WTC11 (cell line): Measurements from ENCODE around the gene C1QTNF1. TPM values are rescaled to one million over a fixed set of nuclear protein-coding genes. Genes with fewer than 3 reads are reported as not detected.

Source experiments
- ATAC-seq: fragments of 200-7000 bp; cut with Tn5 transposase; 2 replicates; pipeline ENCODE4 v1.10.0; 2021; ENCODE audit warnings: mild to moderate bottlenecking, moderate library complexity
- CTCF ChIA-PET: fragments of 300-600 bp; sonication (Branson Sonifier 250); formaldehyde crosslinking; loops from one replicate; lab custom pipeline; 2021; ENCODE audit warnings: antibody characterized with exemption; lab: Charles Lee
- POLR2A ChIA-PET: fragments of 350-600 bp; sonication (Branson Sonifier 250); formaldehyde crosslinking; loops from one replicate; lab custom pipeline; 2021; ENCODE audit warnings: antibody characterized with exemption; lab: Charles Lee
- DNase-seq: peaks from one replicate; pipeline ENCODE4 v3.0.0; 2021; ENCODE audit warnings: low spot score
- H3K27ac Mint-ChIP-seq: 2 replicates; pipeline ENCODE4 v1.8.0; 2021; ENCODE audit warnings: mixed read lengths
- H3K27me3 Mint-ChIP-seq: 2 replicates; pipeline ENCODE4 v1.8.0; 2021; ENCODE audit warnings: low read depth, mild to moderate bottlenecking, moderate library complexity, mixed read lengths
- H3K36me3 Mint-ChIP-seq: 2 replicates; pipeline ENCODE4 v1.8.0; 2021; ENCODE audit warnings: mixed read lengths
- H3K4me1 Mint-ChIP-seq: 2 replicates; pipeline ENCODE4 v1.8.0; 2022; ENCODE audit warnings: mixed read lengths
- H3K4me3 Mint-ChIP-seq: 2 replicates; pipeline ENCODE4 v1.8.0; 2021; ENCODE audit warnings: mild to moderate bottlenecking, moderate library complexity, mixed read lengths
- H3K9me3 Mint-ChIP-seq: 2 replicates; pipeline ENCODE4 v1.8.0; 2021; ENCODE audit warnings: mixed read lengths
- CDX4 ChIP-seq: fragments of 250-450 bp; sonication (Bioruptor Pico); IDR thresholded peaks from 2 replicates; pipeline ENCODE4 v1.9.0; 2021; ENCODE audit warnings: moderate library complexity, mild to moderate bottlenecking, inconsistent platforms, borderline replicate concordance
- CREM ChIP-seq: sonication (generic); formaldehyde crosslinking; IDR thresholded peaks from 2 replicates; pipeline ENCODE4 v1.8.1; 2022; ENCODE audit warnings: mild to moderate bottlenecking, missing genetic modification reagents, moderate library complexity
- CTCF ChIP-seq: fragments of 200-600 bp; IDR thresholded peaks from 2 replicates; pipeline ENCODE4 v1.8.0; 2022; ENCODE audit warnings: antibody characterized with exemption
- E2F4 ChIP-seq: sonication (generic); formaldehyde crosslinking; IDR thresholded peaks from 2 replicates; pipeline ENCODE4 v1.8.1; 2022; ENCODE audit warnings: low read depth, mild to moderate bottlenecking, moderate library complexity, missing genetic modification reagents, borderline replicate concordance
- E2F5 ChIP-seq: sonication (generic); formaldehyde crosslinking; IDR thresholded peaks from 2 replicates; pipeline ENCODE4 v1.8.1; 2022; ENCODE audit warnings: mild to moderate bottlenecking, moderate library complexity, missing genetic modification reagents
- ELF4 ChIP-seq: sonication (generic); formaldehyde crosslinking; IDR thresholded peaks from 2 replicates; pipeline ENCODE4 v1.8.1; 2022; ENCODE audit warnings: low read depth, mild to moderate bottlenecking, moderate library complexity, missing genetic modification reagents
- HMGA2 ChIP-seq: fragments of 250-450 bp; sonication (Bioruptor Pico); IDR thresholded peaks from 2 replicates; pipeline ENCODE4 v1.4.0; 2021; ENCODE audit warnings: mild to moderate bottlenecking, moderate library complexity
- HMGXB4 ChIP-seq: sonication (generic); formaldehyde crosslinking; IDR thresholded peaks from 2 replicates; pipeline ENCODE4 v1.8.1; 2023; ENCODE audit warnings: mild to moderate bottlenecking, moderate library complexity, missing genetic modification reagents
- MXD4 ChIP-seq: fragments of 250-450 bp; sonication (Bioruptor Pico); IDR thresholded peaks from 2 replicates; pipeline ENCODE4 v1.8.0; 2021; ENCODE audit warnings: mild to moderate bottlenecking, moderate library complexity, borderline replicate concordance
- NFYB ChIP-seq: sonication (generic); formaldehyde crosslinking; conservative IDR thresholded peaks from 2 replicates; pipeline ENCODE4 v1.8.0; 2022; ENCODE audit warnings: low read depth, missing genetic modification reagents
- PRDM15 ChIP-seq: sonication (generic); formaldehyde crosslinking; IDR thresholded peaks from 2 replicates; pipeline ENCODE4 v1.8.0; 2022; ENCODE audit warnings: missing genetic modification reagents
- PRRX2 ChIP-seq: fragments of 250-450 bp; sonication (Bioruptor Pico); IDR thresholded peaks from 2 replicates; pipeline ENCODE4 v1.8.0; 2021; ENCODE audit warnings: mild to moderate bottlenecking
- SP1 ChIP-seq: sonication (generic); formaldehyde crosslinking; conservative IDR thresholded peaks from 2 replicates; pipeline ENCODE4 v1.8.1; 2022; ENCODE audit warnings: missing genetic modification reagents
- ZNF138 ChIP-seq: sonication (generic); formaldehyde crosslinking; conservative IDR thresholded peaks from 2 replicates; pipeline ENCODE4 v1.8.1; 2022; ENCODE audit warnings: mild to moderate bottlenecking, moderate library complexity, missing genetic modification reagents
- total RNA-seq: library from RNA; stranded (reverse); gene quantifications from 3 replicates; pipeline ENCODE4 v1.2.3, GENCODE V29; 2021

Gene C1QTNF1
- total RNA-seq, 1 experiment from 2014 or later = 1.7 TPM

GRCh38 chr17:79087428-79088143, 63.6 kb downstream of the C1QTNF1 start:
- Mint-ChIP-seq H3K36me3 (peaks cover under 1% of the 10 kb centered on the region; the same call in 1 of the 2 replicates), H3K27ac (no peak overlapping the region), H3K4me3 (no peak overlapping the region), H3K27me3 (no peaks in the 10 kb centered on the region), H3K9me3 (no peaks in the 10 kb centered on the region), H3K4me1 (no peaks in the 10 kb centered on the region)
- TF ChIP-seq E2F4 (no peak), CREM (CRISPR knock-in tag) (no peak), E2F5 (CRISPR knock-in tag) (no peak), HMGXB4 (CRISPR knock-in tag) (0 out of 2 replicates have a peak, but pooled peaks have one; percentile 38), CTCF (peak; percentile 95), MXD4 (CRISPR knock-in tag) (no peak), CDX4 (no peak)
- ChIA-PET CTCF (interaction anchor here (0.5 to 12.6 kb wide), 61 partner anchors 10 to 621 kb away, joined by 3 to 162 read pairs (median 5); partner anchors contain the start of genes ENGASE and LGALS3BP), POLR2A (interaction anchor here (0.7 to 1.3 kb wide), 2 partner anchors 304 to 306 kb away, joined by 3 read pairs; no protein-coding TSS in a partner anchor)
- ATAC-seq (peak; percentile 85), DNase-seq (peak; percentile 89)

GRCh38 chr17:79088247-79088996, 64.5 kb downstream of the C1QTNF1 start:
- ATAC-seq = no peak
- Mint-ChIP-seq H3K4me3 (no peak overlapping the region), H3K27ac (no peak overlapping the region), H3K4me1 (no peaks in the 10 kb centered on the region), H3K36me3 (no peaks in the 10 kb centered on the region), H3K9me3 (no peaks in the 10 kb centered on the region), H3K27me3 (no peaks in the 10 kb centered on the region)
- TF ChIP-seq PRDM15 (CRISPR knock-in tag) (no peak), ZNF138 (CRISPR knock-in tag) (no peak), PRRX2 (no peak), HMGA2 (CRISPR knock-in tag) (no peak), NFYB (CRISPR knock-in tag) (no peak), SP1 (CRISPR knock-in tag) (no peak), ELF4 (no peak)
- ChIA-PET POLR2A (interaction anchor here (0.7 to 1.3 kb wide), 2 partner anchors 303 to 305 kb away, joined by 3 read pairs; no protein-coding TSS in a partner anchor), CTCF (interaction anchor here (0.5 to 12.6 kb wide), 55 partner anchors 9 to 620 kb away, joined by 3 to 162 read pairs (median 5); partner anchors contain the start of genes ENGASE and LGALS3BP)
- DNase-seq = no peak
